GM10266 (cell line): ENCODE measurements around the gene THADA.

Source experiments
- DNase-seq: peaks from one replicate; pipeline ENCODE4 v3.0.0; 2012; ENCODE audit errors: extremely low spot score
- TF ChIP-seq, protein P1 (sequence below): IDR thresholded peaks from 2 replicates; pipeline ENCODE4 v1.5.1; 2012; ENCODE audit warnings: mild to moderate bottlenecking, low read depth; ENCODE audit not compliant: control insufficient read depth, insufficient read depth; ENCODE audit errors: missing control alignments

Gene THADA

DNA sequence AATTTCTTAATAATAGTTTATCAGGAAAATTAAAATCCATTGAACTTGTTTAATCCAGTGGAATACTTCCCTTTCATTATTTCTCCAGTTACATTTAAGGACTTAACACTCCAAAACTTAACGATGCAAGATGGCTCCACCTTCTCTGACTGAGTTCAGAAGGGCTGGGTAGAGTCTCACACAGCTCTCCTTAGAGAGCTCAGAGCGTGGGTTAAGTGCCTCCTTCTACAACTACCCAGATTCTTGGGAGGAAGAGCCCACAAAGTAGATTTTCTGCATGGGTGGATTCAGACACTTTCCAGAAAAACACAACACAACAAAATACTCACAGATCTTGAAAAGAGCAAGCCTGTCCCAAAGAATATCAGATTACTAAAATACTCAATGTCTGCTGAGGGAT, 130.6 kb downstream of the THADA start:
- DNase-seq: no peak
- TF ChIP-seq, protein P1, sequence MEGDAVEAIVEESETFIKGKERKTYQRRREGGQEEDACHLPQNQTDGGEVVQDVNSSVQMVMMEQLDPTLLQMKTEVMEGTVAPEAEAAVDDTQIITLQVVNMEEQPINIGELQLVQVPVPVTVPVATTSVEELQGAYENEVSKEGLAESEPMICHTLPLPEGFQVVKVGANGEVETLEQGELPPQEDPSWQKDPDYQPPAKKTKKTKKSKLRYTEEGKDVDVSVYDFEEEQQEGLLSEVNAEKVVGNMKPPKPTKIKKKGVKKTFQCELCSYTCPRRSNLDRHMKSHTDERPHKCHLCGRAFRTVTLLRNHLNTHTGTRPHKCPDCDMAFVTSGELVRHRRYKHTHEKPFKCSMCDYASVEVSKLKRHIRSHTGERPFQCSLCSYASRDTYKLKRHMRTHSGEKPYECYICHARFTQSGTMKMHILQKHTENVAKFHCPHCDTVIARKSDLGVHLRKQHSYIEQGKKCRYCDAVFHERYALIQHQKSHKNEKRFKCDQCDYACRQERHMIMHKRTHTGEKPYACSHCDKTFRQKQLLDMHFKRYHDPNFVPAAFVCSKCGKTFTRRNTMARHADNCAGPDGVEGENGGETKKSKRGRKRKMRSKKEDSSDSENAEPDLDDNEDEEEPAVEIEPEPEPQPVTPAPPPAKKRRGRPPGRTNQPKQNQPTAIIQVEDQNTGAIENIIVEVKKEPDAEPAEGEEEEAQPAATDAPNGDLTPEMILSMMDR: no peak

DNA sequence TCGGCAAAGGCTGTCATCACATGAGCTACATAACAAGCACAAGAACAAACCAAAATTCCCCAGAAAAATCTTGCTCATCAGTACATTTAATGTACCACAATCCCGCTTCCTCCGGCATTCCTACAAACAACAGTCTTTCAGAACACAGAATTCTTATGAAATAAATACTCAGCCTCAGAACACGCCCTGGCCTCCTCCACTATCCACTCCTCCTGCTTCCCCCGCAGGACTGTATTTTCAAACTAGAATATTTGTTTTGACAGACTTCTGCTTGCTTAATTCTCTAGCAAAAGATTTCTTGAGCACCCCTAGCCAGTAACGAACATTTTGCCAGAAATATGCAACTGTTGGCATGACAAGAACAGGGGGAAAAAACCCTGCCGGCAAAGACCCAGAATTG, 131.2 kb downstream of the THADA start:
- TF ChIP-seq, protein P1: no peak
- no peak for DNase-seq

DNA sequence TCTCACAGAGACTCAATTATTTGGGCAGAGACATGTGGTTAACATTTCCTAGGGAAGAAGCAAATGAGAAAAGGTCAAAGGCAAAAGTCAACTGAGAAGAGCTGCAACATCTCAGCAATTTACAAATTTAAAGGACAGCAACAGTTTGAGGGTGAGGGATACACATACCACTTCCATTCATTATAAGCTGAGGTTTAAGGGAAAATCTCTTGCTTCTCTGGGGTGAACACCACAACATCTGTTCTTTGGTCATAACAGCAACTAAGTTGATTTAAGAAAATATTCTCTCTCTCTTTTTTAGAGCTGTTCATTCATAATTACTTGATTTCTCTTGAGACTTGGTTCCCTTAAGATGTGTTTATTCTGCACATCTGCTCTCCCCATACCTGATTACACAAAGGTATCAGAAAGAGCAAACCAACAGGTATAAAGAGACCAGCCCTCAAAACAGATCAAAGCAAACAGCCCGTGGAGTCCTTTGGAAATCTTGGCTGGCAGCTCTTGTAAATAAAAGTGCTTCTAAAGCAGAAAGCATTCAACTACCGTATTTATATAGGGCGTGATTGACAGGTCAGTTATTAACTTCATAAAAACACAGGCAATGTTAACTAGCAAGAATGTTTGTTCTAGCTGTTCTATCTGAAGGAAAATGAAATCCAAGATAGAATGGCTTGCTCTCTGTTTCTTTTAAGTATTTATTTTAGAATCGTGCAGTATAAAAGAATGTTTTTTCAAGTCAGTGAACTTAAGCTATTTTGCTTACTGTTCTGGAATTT, 132.8 kb downstream of the THADA start:
- DNase-seq: no peak
- TF ChIP-seq, protein P1: no peak

DNA sequence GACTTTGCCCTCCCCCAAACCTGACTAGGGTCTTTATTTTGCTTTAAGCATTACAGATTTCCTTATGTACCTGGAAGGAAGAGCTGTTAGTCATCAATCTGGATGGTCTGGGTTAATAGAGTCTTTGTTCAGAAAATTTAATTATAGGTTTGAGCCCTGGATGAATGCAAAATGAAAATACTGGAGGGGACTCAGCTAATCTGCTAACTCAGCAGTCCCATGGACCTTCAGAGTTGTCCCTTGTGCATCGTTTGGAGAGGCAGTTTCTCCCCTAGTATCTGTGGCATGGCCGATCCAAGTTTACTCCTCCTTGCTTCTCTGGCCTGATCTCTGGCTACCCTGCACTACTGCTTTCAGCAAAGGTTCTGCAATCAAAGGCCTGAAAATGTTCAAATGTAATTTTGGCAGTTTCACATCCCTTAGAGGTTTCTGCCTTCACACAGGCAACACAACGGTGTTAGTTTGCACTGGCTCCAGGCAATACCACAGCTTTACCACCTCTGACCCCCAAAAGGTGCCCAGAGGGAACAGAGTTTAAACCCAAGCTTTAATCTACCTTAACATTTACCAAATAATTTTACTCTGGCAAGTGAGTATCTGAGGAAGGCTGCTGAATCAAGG, 134.3 kb downstream of the THADA start:
- peak; percentile 23 for DNase-seq
- TF ChIP-seq, protein P1: no peak

DNA sequence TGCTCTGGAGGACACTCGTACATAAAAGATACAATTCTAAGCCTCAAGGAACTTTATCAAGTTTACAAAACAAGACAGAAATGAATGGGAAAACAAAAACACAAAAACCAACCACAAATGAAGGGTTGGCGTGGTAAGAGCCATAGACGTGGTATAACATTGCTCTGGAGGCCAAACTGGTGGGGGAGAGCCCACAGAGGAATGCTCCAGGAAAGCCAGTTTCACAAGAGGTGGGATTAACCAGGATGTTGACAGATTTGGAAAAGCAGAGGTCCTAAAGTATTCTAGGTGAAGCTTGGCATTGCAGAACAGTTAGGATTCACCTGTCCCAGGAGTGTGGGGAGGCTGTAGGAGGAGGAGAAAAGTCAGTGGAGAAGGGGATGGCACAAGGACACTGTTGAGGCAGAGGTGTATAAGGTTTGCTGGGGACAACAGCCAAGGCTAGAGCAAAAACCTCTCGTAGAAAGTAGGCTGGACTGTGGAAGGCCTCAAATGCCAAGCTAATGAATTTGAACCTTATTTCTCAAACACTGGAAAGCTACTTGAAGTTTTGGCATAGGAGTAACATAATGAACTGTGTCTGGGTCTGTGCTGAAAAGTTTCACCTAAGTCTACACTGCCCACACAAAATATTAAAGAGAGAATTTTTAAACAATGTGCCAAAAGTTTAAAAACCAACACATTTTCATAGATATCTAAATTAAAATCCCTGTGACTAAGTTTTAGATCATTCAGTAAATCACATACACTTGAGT, 135.1 kb downstream of the THADA start:
- DNase-seq: no peak
- TF ChIP-seq, protein P1: no peak

DNA sequence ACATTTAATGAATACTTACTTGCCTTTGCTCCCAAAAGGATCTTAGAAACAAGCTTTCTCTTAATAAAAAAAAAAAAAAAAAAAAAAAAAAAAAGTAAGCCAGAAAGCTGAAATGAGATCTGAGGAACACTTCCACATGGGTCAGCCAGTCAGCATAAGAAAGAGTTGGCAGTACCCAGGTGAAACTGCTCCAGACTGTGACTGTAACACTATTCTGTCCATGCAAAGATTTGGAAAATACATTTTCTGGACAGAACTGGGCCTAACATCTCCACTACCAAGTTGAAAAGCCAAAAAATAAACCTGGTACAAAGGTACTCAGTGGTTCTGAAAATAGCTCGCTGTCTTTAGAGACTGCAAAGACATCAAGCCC, 135.7 kb downstream of the THADA start:
- no peak for DNase-seq
- TF ChIP-seq, protein P1: no peak

DNA sequence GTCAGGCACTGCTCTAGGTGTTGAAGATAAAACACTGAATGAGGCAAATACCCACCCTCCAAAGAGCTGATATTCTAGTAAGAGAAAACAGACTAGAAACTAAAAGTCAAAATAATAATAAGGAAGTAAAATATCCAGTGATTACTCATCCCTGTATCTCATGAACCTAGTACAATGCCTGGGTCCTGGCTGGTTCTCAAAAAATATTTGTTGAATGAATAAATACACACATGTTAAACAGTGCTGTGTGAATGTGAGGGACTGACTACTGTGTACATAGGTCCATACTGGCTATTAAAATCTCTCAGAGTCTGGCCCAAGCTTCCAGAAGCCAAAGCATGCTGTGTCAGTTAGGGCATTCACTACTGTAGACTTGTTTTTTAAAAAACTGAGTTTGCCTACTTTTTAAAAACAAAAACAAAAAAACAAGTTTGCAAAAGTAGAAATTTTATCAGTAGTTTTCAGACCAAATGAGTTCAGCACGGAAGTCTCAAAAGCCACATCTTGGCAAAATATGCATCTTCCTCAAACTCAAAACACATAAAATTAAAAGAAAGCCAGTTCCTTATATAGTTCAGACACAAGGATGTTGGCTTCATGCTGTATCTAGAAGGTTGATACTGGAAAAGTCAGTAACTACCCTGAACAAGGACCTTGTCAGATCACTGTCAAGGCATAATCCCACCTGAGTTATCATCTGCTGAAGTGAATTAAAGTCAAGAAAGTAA, 136.2 kb downstream of the THADA start:
- DNase-seq: no peak
- TF ChIP-seq, protein P1: no peak
